HG03139 (cell line): ENCODE data around the gene SLC38A5.
"Not testable (repeated sequence)": the region's sequence is repeated elsewhere in the genome, so short reads cannot be mapped to it uniquely, and the experiment has no call there.

ENCODE experiments used
- ATAC-seq: cut with Tn5 transposase; IDR thresholded peaks from one replicate; pipeline ENCODE4 v1.9.1; 2021; ENCODE audit not compliant: unreplicated experiment

SLC38A5 gene

GRCh38 chrX:48470110-48470832 is at the start of gene SLC38A5:
Gene SLC38A5, minus strand, starts transcription at chrX:48470260. Its CDS starts 2,336 bp downstream, at chrX:48467924.
- no peak for ATAC-seq

- ATAC-seq = not testable (repeated sequence)
Measured at GRCh38 chrX:48519481-48519880, 49.4 kb upstream of the SLC38A5 start.

GRCh38 chrX:48516987-48517386 is 46.9 kb upstream of the SLC38A5 start:
- ATAC-seq = no peak

GRCh38 chrX:48516285-48516684 is 46.2 kb upstream of the SLC38A5 start:
- ATAC-seq = no peak

GRCh38 chrX:48515842-48516241 is 45.8 kb upstream of the SLC38A5 start:
- ATAC-seq = no peak

- no peak for ATAC-seq
Measured at GRCh38 chrX:48514868-48515460, 44.9 kb upstream of the SLC38A5 start.

GRCh38 chrX:48514126-48514806 is 44.2 kb upstream of the SLC38A5 start:
- ATAC-seq = no peak

- ATAC-seq = no peak
Measured at GRCh38 chrX:48513670-48514069, 43.6 kb upstream of the SLC38A5 start.

GRCh38 chrX:48512371-48512935 is 42.4 kb upstream of the SLC38A5 start:
- no peak for ATAC-seq

GRCh38 chrX:48511560-48511959 is 41.5 kb upstream of the SLC38A5 start:
- no peak for ATAC-seq

- ATAC-seq = no peak
Measured at GRCh38 chrX:48509619-48510018, 39.6 kb upstream of the SLC38A5 start.

GRCh38 chrX:48509245-48509590 is 39.2 kb upstream of the SLC38A5 start:
- ATAC-seq = no peak

GRCh38 chrX:48508400-48509244 is 38.6 kb upstream of the SLC38A5 start, which contains the start of gene PORCN:
Gene PORCN, plus strand, starts transcription at chrX:48508992. Its CDS starts 829 bp downstream, at chrX:48509821.
- peak; percentile 62 for ATAC-seq

- no peak for ATAC-seq
Measured at GRCh38 chrX:48507246-48507645, 37.2 kb upstream of the SLC38A5 start.

- no peak for ATAC-seq
Measured at GRCh38 chrX:48505481-48505880, 35.4 kb upstream of the SLC38A5 start.

GRCh38 chrX:48504261-48504660 is 34.2 kb upstream of the SLC38A5 start:
- no peak for ATAC-seq

GRCh38 chrX:48498374-48498809 is 28.3 kb upstream of the SLC38A5 start:
- no peak for ATAC-seq

GRCh38 chrX:48497871-48498270 is 27.8 kb upstream of the SLC38A5 start:
- no peak for ATAC-seq

- no peak for ATAC-seq
Measured at GRCh38 chrX:48496660-48497059, 26.6 kb upstream of the SLC38A5 start.

GRCh38 chrX:48493890-48494364 is 23.9 kb upstream of the SLC38A5 start:
- ATAC-seq = no peak
